Peyer's patch (tissue), 4 donors: ENCODE results near the gene POMT1. TPM values are rescaled to one million over a fixed set of nuclear protein-coding genes. Genes with fewer than 3 reads are reported as not detected.

Experiments used
- DNase-seq, 3 donors: peaks; one replicate each; pipeline ENCODE4 v3.0.0-alpha.2; 2017 to 2019
- H3K27ac ChIP-seq, 4 donors: fragments of 200-600 bp; sonication (generic); one replicate each; pipeline ENCODE4 v1.5.1; 2016 to 2019
- H3K27me3 ChIP-seq, 2 donors: fragments of 200-600 bp; sonication (generic); one replicate each; pipeline ENCODE4 v1.5.1; 2019
- H3K36me3 ChIP-seq, 3 donors: fragments of 200-600 bp; sonication (generic); one replicate each; pipeline ENCODE4 v1.5.1; 2016 to 2019
- H3K4me1 ChIP-seq, 4 donors: fragments of 200-600 bp; sonication (generic); one replicate each; pipeline ENCODE4 v1.5.1; 2016 to 2019
- H3K4me3 ChIP-seq, 4 donors: fragments of 200-600 bp; sonication (generic); 1 replicate in 3 of 4; 2 replicates in 1 of 4; pipeline ENCODE4 v1.5.1; 2016 to 2019; ENCODE audit warnings: mild to moderate bottlenecking in 1 of 4
- H3K9me3 ChIP-seq, 4 donors: fragments of 200-600 bp; sonication (generic); one replicate each; pipeline ENCODE4 v1.5.1; 2016 to 2019; ENCODE audit warnings: mild to moderate bottlenecking in 1 of 4
- CTCF ChIP-seq, 6 experiments: fragments of 450-650 bp in 4 of 6; fragments of 200-600 bp in 2 of 6; sonication (generic) in 1 of 6; IDR thresholded peaks; one replicate each; pipeline ENCODE4 v1.5.1; 2017 to 2019; ENCODE audit warnings: antibody characterized with exemption in 6 of 6, mild to moderate bottlenecking in 3 of 6, moderate library complexity in 1 of 6
- POLR2A ChIP-seq, 2 donors: fragments of 450-650 bp; IDR thresholded peaks; one replicate each; pipeline ENCODE4 v1.5.1; 2017; ENCODE audit warnings: antibody characterized with exemption in 2 of 2, mild to moderate bottlenecking in 2 of 2, moderate library complexity in 2 of 2
- total RNA-seq, 4 donors: library from RNA; depleted of rRNA; stranded (reverse); fragments of >200 nt; gene quantifications; one replicate each; pipeline ENCODE4 v1.1.0, GENCODE V29; 2016

POMT1 gene
- total RNA-seq, 4 donors from 2014 or later, result 37.1 to 94.8 (median 46.1) TPM

DNA sequence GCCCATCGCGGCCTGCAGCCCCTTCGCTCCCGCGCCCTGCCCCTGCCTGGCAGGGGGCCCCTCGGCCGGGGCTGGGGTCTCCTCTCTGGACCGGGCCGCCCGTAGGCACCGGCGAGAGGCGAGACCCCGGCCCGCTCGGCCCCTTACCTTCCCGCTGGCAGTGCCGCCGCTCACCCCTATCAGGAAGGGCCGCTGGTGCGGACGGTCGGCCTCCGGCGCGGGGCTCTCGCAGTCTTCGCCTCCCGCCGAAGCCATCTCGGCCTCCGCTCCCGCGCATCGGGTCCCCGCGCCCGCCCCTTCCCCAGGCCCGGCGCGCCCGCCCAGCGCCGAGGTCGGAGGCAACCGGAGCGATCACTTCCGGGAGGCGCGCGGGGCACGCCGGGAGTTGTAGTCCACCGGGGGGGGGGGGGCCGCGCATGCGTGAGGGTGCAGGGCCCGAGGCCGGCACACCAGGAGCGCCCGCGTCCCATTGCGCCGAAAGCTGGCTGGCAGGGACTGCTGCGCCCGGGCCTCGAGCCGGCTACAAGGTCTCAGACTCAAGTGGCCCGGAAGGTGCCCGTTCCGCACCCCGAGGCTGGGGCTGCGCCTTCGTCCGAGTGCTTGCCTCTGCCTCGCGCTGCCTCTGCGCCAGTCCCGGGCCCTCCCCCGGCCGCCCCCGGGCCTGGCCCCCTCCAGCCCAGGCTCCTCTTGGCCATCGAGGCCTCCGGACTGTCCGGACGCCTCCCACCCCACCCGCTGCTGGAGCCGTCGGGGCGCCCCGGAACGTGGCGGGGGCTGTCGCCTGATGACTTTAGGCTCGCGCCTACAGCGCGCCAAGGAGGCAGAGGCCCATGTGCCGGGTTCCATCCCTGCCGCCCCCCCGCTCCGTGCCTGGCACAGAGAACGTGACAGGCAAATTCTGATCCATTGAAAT, 28.5 kb downstream of the POMT1 start, which contains the start of gene UCK1:
TSS of gene UCK1 (minus strand) at position 344 of the 913 bp plus-strand sequence. CDS start at position 255, 89 bp downstream.
- TF ChIP-seq POLR2A (IDR thresholded peaks at IDR 0.05), result peak; percentile 24 to 48
- TF ChIP-seq CTCF (IDR thresholded peaks at IDR 0.05), result no peak
- Histone ChIP-seq H3K4me3 (peak within 1 kb of the TSS; percentile 67 to 100 (median 86)), H3K4me1 (peaks cover 0 to 14% (median 8%) of the 10 kb centered on the region in 4 donors), H3K36me3 (peaks cover 0 to 36% (median 0%) of the 10 kb centered on the region in 3 donors), H3K27me3 (no peaks in the 10 kb centered on the region), H3K9me3 (no peaks in the 10 kb centered on the region), H3K27ac (peak within 1 kb of the TSS; percentile 71 to 89 (median 77))
- DNase-seq, result peak; percentile 69 to 92 (median 85)

- DNase-seq, result peak in 1 of 3 donors; percentile 27
- Histone ChIP-seq H3K36me3 (no peaks in the 10 kb centered on the region), H3K27me3 (no peaks in the 10 kb centered on the region), H3K9me3 (no peaks in the 10 kb centered on the region), H3K4me1 (peaks cover 0 to 13% (median 8%) of the 10 kb centered on the region in 4 donors), H3K27ac (no peak overlapping the region), H3K4me3 (no peak overlapping the region)
- TF ChIP-seq POLR2A (IDR thresholded peaks at IDR 0.05), result no peak
- no peak for TF ChIP-seq CTCF (IDR thresholded peaks at IDR 0.05)
These were observed 32.1 kb downstream of the POMT1 start for GRCh38 chr9:131534721-131535237.

DNA sequence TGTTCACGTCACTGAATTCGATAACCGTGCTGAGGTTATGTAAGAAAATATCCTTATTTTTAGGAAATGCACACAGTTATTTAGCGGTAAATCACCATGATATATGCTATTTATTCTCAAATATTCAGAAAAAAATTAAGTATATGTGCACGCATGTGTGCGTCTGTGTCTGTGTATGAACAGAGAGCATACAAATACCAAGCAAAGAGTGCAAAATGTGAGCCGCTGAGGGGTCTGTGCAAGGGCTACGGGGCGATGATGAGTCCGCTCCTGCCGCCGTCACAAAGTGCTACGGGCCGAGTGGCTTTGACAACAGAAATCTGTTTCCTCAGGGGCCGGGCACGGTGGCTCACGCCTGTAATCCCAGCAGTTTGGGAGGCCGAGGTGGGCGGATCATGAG, 35.2 kb downstream of the POMT1 start:
- no peak overlapping the region for H3K27ac ChIP-seq
- H3K27me3 ChIP-seq, result no peaks in the 10 kb centered on the region
- H3K4me1 ChIP-seq, result no peaks in the 10 kb centered on the region
- TF ChIP-seq POLR2A (IDR thresholded peaks at IDR 0.05) (no peak), CTCF (IDR thresholded peaks at IDR 0.05) (no peak)
- no peaks in the 10 kb centered on the region for H3K36me3 ChIP-seq
- no peak for DNase-seq
- H3K4me3 ChIP-seq, result no peak overlapping the region
- H3K9me3 ChIP-seq, result peaks cover 0 to 1% (median 0%) of the 10 kb centered on the region in 4 donors

GRCh38 chr9:131539223-131539923, 36.7 kb downstream of the POMT1 start:
- H3K4me3 ChIP-seq, result no peak overlapping the region
- no peak for DNase-seq
- H3K36me3 ChIP-seq, result no peaks in the 10 kb centered on the region
- no peaks in the 10 kb centered on the region for H3K4me1 ChIP-seq
- peaks cover 0 to 9% (median 4%) of the 10 kb centered on the region in 4 donors for H3K9me3 ChIP-seq
- H3K27ac ChIP-seq, result no peak overlapping the region
- H3K27me3 ChIP-seq, result no peaks in the 10 kb centered on the region
- no peak for TF ChIP-seq CTCF (IDR thresholded peaks at IDR 0.05)
- no peak for TF ChIP-seq POLR2A (IDR thresholded peaks at IDR 0.05)

DNA sequence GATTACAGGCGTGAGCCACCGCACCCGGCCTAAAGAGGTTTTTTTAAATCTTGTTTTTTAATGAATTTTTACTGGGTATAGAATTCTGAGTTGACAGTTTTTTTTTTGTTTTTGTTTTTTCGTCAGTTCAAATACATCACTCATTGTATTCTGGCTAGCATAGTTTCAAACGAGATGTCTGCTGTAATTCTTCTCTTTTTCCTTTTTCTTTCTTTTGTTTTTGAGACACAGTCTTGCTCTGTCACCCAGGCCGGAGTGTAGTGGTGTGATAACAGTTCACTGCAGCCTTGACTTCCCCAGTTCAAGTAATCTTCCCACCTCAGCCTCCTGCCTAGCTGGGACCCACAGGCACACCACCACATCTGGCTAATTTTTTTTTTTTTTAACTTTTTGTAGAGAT, 40.4 kb downstream of the POMT1 start:
- Histone ChIP-seq H3K36me3 (no peaks in the 10 kb centered on the region), H3K9me3 (peaks cover 0 to 9% (median 4%) of the 10 kb centered on the region in 4 donors), H3K27ac (no peak overlapping the region), H3K4me3 (no peak overlapping the region), H3K27me3 (peaks cover 0 to 16% of the 10 kb centered on the region in 2 donors), H3K4me1 (peaks cover 0 to 17% (median 0%) of the 10 kb centered on the region in 4 donors)
- no peak for DNase-seq
- TF ChIP-seq CTCF (IDR thresholded peaks at IDR 0.05) (no peak), POLR2A (IDR thresholded peaks at IDR 0.05) (no peak)
